AG10803 (cell line): ENCODE data around the gene NCKAP5.

ENCODE experiments used
- DNase-seq: peaks from one replicate; pipeline ENCODE4 v3.0.0; 2010; ENCODE audit warnings: low read depth
- H3K4me3 ChIP-seq: 2 replicates; pipeline ENCODE4 v1.5.1; 2011; ENCODE audit warnings: mild to moderate bottlenecking, low read length, control low read depth
- CTCF ChIP-seq: conservative IDR thresholded peaks from 2 replicates; pipeline ENCODE4 v1.5.1; 2011; ENCODE audit warnings: mild to moderate bottlenecking, low read length, control low read depth, inconsistent platforms

NCKAP5 gene

GRCh38 chr2:132923787-132924186 is 644.5 kb downstream of the NCKAP5 start:
- DNase-seq: peak; percentile 24
- TF ChIP-seq CTCF: no peak
- H3K4me3 ChIP-seq: no peak overlapping the region

- no peak for DNase-seq
- TF ChIP-seq CTCF: no peak
Measured at GRCh38 chr2:132915812-132916549, 652.3 kb downstream of the NCKAP5 start.

GRCh38 chr2:132911726-132912724 is 656.2 kb downstream of the NCKAP5 start:
- no peak; the same call in 1 of the 2 replicates for TF ChIP-seq CTCF
- DNase-seq: no peak
- H3K4me3 ChIP-seq: no peak overlapping the region

More at GRCh38 chr2:132915812-132916549, 652.3 kb downstream of the NCKAP5 start:
- no peak overlapping the region for H3K4me3 ChIP-seq

GRCh38 chr2:132910432-132910831 is 657.8 kb downstream of the NCKAP5 start:
- no peak overlapping the region for H3K4me3 ChIP-seq
- no peak for TF ChIP-seq CTCF
- no peak for DNase-seq

DNA sequence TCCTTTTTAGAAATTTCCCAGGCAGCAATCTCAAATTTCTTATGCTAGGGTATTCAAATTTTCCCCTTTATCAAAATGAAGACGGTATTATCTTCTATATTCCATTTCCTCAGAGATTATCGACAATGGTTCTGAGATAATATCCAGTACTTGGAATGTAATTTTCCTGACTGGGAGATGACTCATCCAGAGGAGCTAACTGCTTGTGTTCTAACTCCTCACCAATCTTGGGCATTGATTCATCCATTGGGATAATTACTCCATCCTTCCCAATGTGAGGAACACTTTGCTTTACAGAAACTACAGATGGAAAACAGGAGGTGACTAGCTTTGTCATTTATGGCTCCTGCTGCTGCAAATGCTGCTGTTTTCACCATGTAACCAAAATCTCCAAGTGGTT is 658.8 kb downstream of the NCKAP5 start:
- TF ChIP-seq CTCF: no peak
- H3K4me3 ChIP-seq: no peak overlapping the region
- peak; percentile 9 for DNase-seq

- no peak for DNase-seq
- no peak for TF ChIP-seq CTCF
- no peak overlapping the region for H3K4me3 ChIP-seq
Measured at GRCh38 chr2:132904142-132904842, 664.0 kb downstream of the NCKAP5 start.
